Body of pancreas (tissue), 4 donors: ENCODE results near the gene NDUFV3. TPM values are rescaled to one million over a fixed set of nuclear protein-coding genes. Genes with fewer than 3 reads are reported as not detected.
"Not testable (repeated sequence)": the region's sequence is repeated elsewhere in the genome, so short reads cannot be mapped to it uniquely, and the experiment has no call there.

Experiments
- ATAC-seq: fragments of 150-250 bp; one replicate; pipeline ENCODE4 v1.9.1; 2016
- DNase-seq, 4 donors: peaks; one replicate each; pipeline ENCODE4 v3.0.0-alpha.2; 2019
- H3K27ac ChIP-seq, 4 donors: fragments of 200-600 bp; sonication (generic); 1 replicate in 3 of 4; 2 replicates in 1 of 4; pipeline versions ENCODE4 v1.5.1 to v1.6.1; 2016 to 2019; ENCODE audit warnings: mild to moderate bottlenecking in 1 of 4, mixed read lengths in 1 of 4, moderate library complexity in 1 of 4
- H3K27me3 ChIP-seq, 2 donors: fragments of 200-600 bp; sonication (generic); one replicate each; pipeline ENCODE4 v1.6.0; 2016; ENCODE audit warnings: mild to moderate bottlenecking in 1 of 2
- H3K36me3 ChIP-seq, 2 donors: fragments of 200-600 bp; sonication (generic); replicated peaks in 1 of 2; 2 replicates each; pipeline ENCODE4 v1.5.1; 2016; ENCODE audit warnings: low read depth in 2 of 2; ENCODE audit not compliant: insufficient read depth in 1 of 2
- H3K4me1 ChIP-seq: fragments of 200-600 bp; sonication (generic); one replicate; pipeline ENCODE4 v1.6.0; 2016
- H3K4me3 ChIP-seq, 2 donors: fragments of 200-600 bp; sonication (generic); 1 replicate in 1 of 2; 2 replicates in 1 of 2; pipeline ENCODE4 v1.5.1; 2016 to 2019
- H3K9me3 ChIP-seq, 3 donors: fragments of 200-600 bp; sonication (generic); 1 replicate in 2 of 3; 2 replicates in 1 of 3; pipeline ENCODE4 v1.5.1; 2016
- CTCF ChIP-seq, 7 experiments: fragments of 450-650 bp in 4 of 7; fragments of 200-600 bp in 3 of 7; sonication (generic) in 3 of 7; IDR thresholded peaks; one replicate each; pipeline ENCODE4 v1.5.1; 2016 to 2019; ENCODE audit warnings: antibody characterized with exemption in 7 of 7
- POLR2A ChIP-seq, 3 donors: fragments of 450-650 bp; IDR thresholded peaks; one replicate each; pipeline ENCODE4 v1.6.1; 2016; ENCODE audit warnings: antibody characterized with exemption in 3 of 3, mild to moderate bottlenecking in 2 of 3
- WGBS, 2 donors: methylation state at CpG; one replicate each; pipeline ENCODE4 v1.1.5; 2017; 5-methylcytosine and 5-hydroxymethylcytosine counted together
- intact Hi-C: fragments of 100-400 bp; cut with DNase I; formaldehyde crosslinking; loops from one replicate; pipeline ENCODE4 v1.15.1; 2023
- total RNA-seq, 2 donors: library from RNA; depleted of rRNA; stranded (reverse); fragments of >200 nt; gene quantifications; one replicate each; pipeline ENCODE4 v1.1.0, GENCODE V29; 2016

Gene NDUFV3
- total RNA-seq, 2 donors from 2014 or later: 42.3 to 55.0 TPM

- no peak for DNase-seq
- WGBS, 2 donors: 73 to 76% methylated on average over 16 to 18 of the region's 18 CpGs
- H3K27ac ChIP-seq: no peak overlapping the region
- no peak for ATAC-seq
- intact Hi-C loops: no loop called here
- no peak overlapping the region for H3K4me3 ChIP-seq
- peaks cover 9% of the 10 kb centered on the region for H3K4me1 ChIP-seq
- TF ChIP-seq POLR2A (IDR thresholded peaks at IDR 0.05): no peak
- TF ChIP-seq CTCF (IDR thresholded peaks at IDR 0.05): no peak
- H3K36me3 ChIP-seq: no peaks in the 10 kb centered on the region
- H3K9me3 ChIP-seq: no peaks in the 10 kb centered on the region
- H3K27me3 ChIP-seq: no peaks in the 10 kb centered on the region
These were observed 29.8 kb downstream of the NDUFV3 start for GRCh38 chr21:42922918-42923317.

- no peaks in the 10 kb centered on the region for H3K9me3 ChIP-seq
- DNase-seq: peak; percentile 83 to 87 (median 84)
These were observed 30.7 kb downstream of the NDUFV3 start for GRCh38 chr21:42923553-42924432.

GRCh38 chr21:42924433-42924751, 31.3 kb downstream of the NDUFV3 start:
- 90% methylated on average over 6 of the region's 6 CpGs for WGBS, 2 donors
- Histone ChIP-seq H3K36me3 (no peaks in the 10 kb centered on the region), H3K4me1 (peaks cover 9% of the 10 kb centered on the region), H3K4me3 (no peak overlapping the region), H3K27me3 (no peaks in the 10 kb centered on the region), H3K27ac (peak overlapping the region in 2 of 4 donors; percentile 7 to 29), H3K9me3 (no peaks in the 10 kb centered on the region)
- no peak for ATAC-seq
- DNase-seq: no peak
- intact Hi-C loops: no loop called here
- TF ChIP-seq POLR2A (IDR thresholded peaks at IDR 0.05): no peak
- TF ChIP-seq CTCF (IDR thresholded peaks at IDR 0.05): no peak

More at GRCh38 chr21:42923553-42924432, 30.7 kb downstream of the NDUFV3 start:
- peak overlapping the region; percentile 7 to 45 (median 34) for H3K27ac ChIP-seq
- H3K4me1 ChIP-seq: peaks cover 9% of the 10 kb centered on the region
- TF ChIP-seq POLR2A (IDR thresholded peaks at IDR 0.05): peak in 1 of 3 donors; percentile 24
- peak; percentile 63 to 98 (median 94) for TF ChIP-seq CTCF (IDR thresholded peaks at IDR 0.05)
- ATAC-seq: peak; percentile 96
- no peaks in the 10 kb centered on the region for H3K36me3 ChIP-seq
- no peak overlapping the region for H3K4me3 ChIP-seq
- H3K27me3 ChIP-seq: no peaks in the 10 kb centered on the region
- intact Hi-C loops: no loop called here
- WGBS, 2 donors: 19 to 21% methylated on average over 18 of the region's 18 CpGs

GRCh38 chr21:42925114-42925926, 32.2 kb downstream of the NDUFV3 start, which contains the start of gene ERVH48-1:
Gene ERVH48-1, minus strand, starts transcription at chr21:42925630. Its CDS starts 6,624 bp downstream, at chr21:42919006.
- no peaks in the 10 kb centered on the region for H3K27me3 ChIP-seq
- whole genome bisulfite sequencing, 2 donors: 92 to 95% methylated on average over 28 to 29 of the region's 29 CpGs
- ATAC-seq (no peak), DNase-seq (no peak)
- TF ChIP-seq CTCF (IDR thresholded peaks at IDR 0.05): no peak
- TF ChIP-seq POLR2A (IDR thresholded peaks at IDR 0.05): no peak
- H3K36me3 ChIP-seq: no peaks in the 10 kb centered on the region
- H3K4me3 ChIP-seq: no peak within 1 kb of the TSS
- peak within 1 kb of the TSS in 1 of 4 donors; percentile 29 for H3K27ac ChIP-seq
- no peaks in the 10 kb centered on the region for H3K9me3 ChIP-seq
- intact Hi-C loops: no loop called here
- peaks cover 9% of the 10 kb centered on the region for H3K4me1 ChIP-seq

GRCh38 chr21:42927474-42928200, 34.5 kb downstream of the NDUFV3 start:
- DNase-seq, H3K9me3 ChIP-seq, H3K27ac ChIP-seq, intact Hi-C loops, H3K4me3 ChIP-seq, H3K27me3 ChIP-seq, ATAC-seq, H3K36me3 ChIP-seq: not testable (repeated sequence)
- H3K4me1 ChIP-seq: peaks cover 13% of the 10 kb centered on the region
- WGBS, 2 donors: 91 to 99% methylated on average over 11 to 23 of the region's 23 CpGs
